NCI-H524 (cell line): ENCODE results near the gene SLC16A6.
"Not testable (repeated sequence)": the region's sequence is repeated elsewhere in the genome, so short reads cannot be mapped to it uniquely, and the experiment has no call there.

Experiments used
- DNase-seq, 2 experiments: peaks; one replicate each; lab custom pipeline; 2025; lab: John Stamatoyannopoulos, UW

SLC16A6 gene

GRCh38 chr17:68220186-68220585 lies 70.7 kb downstream of the SLC16A6 start:
- DNase-seq = not testable (repeated sequence)

- DNase-seq = not testable (repeated sequence)
Measured at GRCh38 chr17:68219429-68219828, 71.5 kb downstream of the SLC16A6 start.
